ENCODE results near the gene TRERF1. TPM values are rescaled to one million over a fixed set of nuclear protein-coding genes. Genes with fewer than 3 reads are reported as not detected.

Gene TRERF1
- total and polyA plus RNA-seq, 12 donors, result 4.7 to 16.6 (median 8.0) TPM

GRCh38 chr6:42292004-42292740 lies 159.6 kb downstream of the TRERF1 start:
- Histone ChIP-seq H3K9me3 (replicated peaks in 1 of 3) (no peaks in the 10 kb centered on the region), H3K4me1 (replicated peaks in 1 of 2) (peaks cover 7 to 39% of the 10 kb centered on the region in 2 donors), H3K27me3 (no peaks in the 10 kb centered on the region), H3K27ac (peak overlapping the region in 1 of 5 donors; percentile 30), H3K36me3 (replicated peaks in 1 of 2) (no peaks in the 10 kb centered on the region), H3K4me3 (no peak overlapping the region)
- 75 to 80% (median 77%) methylated on average over 9 of the region's 9 CpGs for WGBS, 4 donors
- DNase-seq, result no peak
- intact Hi-C loops (cut with DNase I), result no loop called here
- no peak for TF ChIP-seq POLR2A (IDR thresholded peaks at IDR 0.05)
- no peak for TF ChIP-seq CTCF (IDR thresholded peaks at IDR 0.05)

- intact Hi-C loops (cut with DNase I), result no loop called here
- H3K9me3 ChIP-seq (replicated peaks in 1 of 3), result no peaks in the 10 kb centered on the region
- WGBS, 4 donors, result 80 to 92% (median 87%) methylated on average over 2 of the region's 2 CpGs
- no peak overlapping the region for H3K27ac ChIP-seq
- H3K4me1 ChIP-seq (replicated peaks in 1 of 2), result peaks cover 7 to 19% of the 10 kb centered on the region in 2 donors
- no peak for DNase-seq
- H3K27me3 ChIP-seq, result no peaks in the 10 kb centered on the region
- TF ChIP-seq CTCF (IDR thresholded peaks at IDR 0.05) (no peak), POLR2A (IDR thresholded peaks at IDR 0.05) (no peak)
- no peaks in the 10 kb centered on the region for H3K36me3 ChIP-seq (replicated peaks in 1 of 2)
- H3K4me3 ChIP-seq, result no peak overlapping the region
Measured at GRCh38 chr6:42287756-42288155, 164.0 kb downstream of the TRERF1 start.

- H3K27me3 ChIP-seq, result no peaks in the 10 kb centered on the region
- no peaks in the 10 kb centered on the region for H3K9me3 ChIP-seq (replicated peaks in 1 of 3)
- WGBS, 4 donors, result 46 to 100% (median 60%) methylated on average over 1 to 7 of the region's 7 CpGs
- DNase-seq, result peak in 1 of 7 donors; percentile 47
- no peak for TF ChIP-seq POLR2A (IDR thresholded peaks at IDR 0.05)
- TF ChIP-seq CTCF (IDR thresholded peaks at IDR 0.05), result no peak
- H3K27ac ChIP-seq, result no peak overlapping the region
- intact Hi-C loops (cut with DNase I), result no loop called here
- peaks cover 8 to 26% of the 10 kb centered on the region in 2 donors for H3K4me1 ChIP-seq (replicated peaks in 1 of 2)
- H3K4me3 ChIP-seq, result no peak overlapping the region
- H3K36me3 ChIP-seq (replicated peaks in 1 of 2), result no peaks in the 10 kb centered on the region
Measured at GRCh38 chr6:42281570-42281969, 170.2 kb downstream of the TRERF1 start.

GRCh38 chr6:42280966-42281533 lies 170.7 kb downstream of the TRERF1 start:
- peak overlapping the region in 1 of 5 donors; percentile 68 for H3K27ac ChIP-seq
- intact Hi-C loops (cut with DNase I), result no loop called here
- WGBS, 4 donors, result 82 to 89% (median 86%) methylated on average over 5 of the region's 5 CpGs
- no peaks in the 10 kb centered on the region for H3K27me3 ChIP-seq
- peak in 1 of 7 donors; percentile 23 for DNase-seq
- TF ChIP-seq CTCF (IDR thresholded peaks at IDR 0.05), result no peak
- no peak for TF ChIP-seq POLR2A (IDR thresholded peaks at IDR 0.05)
- no peaks in the 10 kb centered on the region for H3K9me3 ChIP-seq (replicated peaks in 1 of 3)
- H3K4me3 ChIP-seq, result no peak overlapping the region
- H3K4me1 ChIP-seq (replicated peaks in 1 of 2), result peaks cover 8 to 27% of the 10 kb centered on the region in 2 donors
- no peaks in the 10 kb centered on the region for H3K36me3 ChIP-seq (replicated peaks in 1 of 2)
